Hippocampal formation (tissue), 2 donors: ENCODE results near the gene ALKBH5.

Experiments
- DNase-seq, 2 donors: peaks; one replicate each; lab custom pipeline; 2025; lab: John Stamatoyannopoulos, UW

Gene ALKBH5

DNA sequence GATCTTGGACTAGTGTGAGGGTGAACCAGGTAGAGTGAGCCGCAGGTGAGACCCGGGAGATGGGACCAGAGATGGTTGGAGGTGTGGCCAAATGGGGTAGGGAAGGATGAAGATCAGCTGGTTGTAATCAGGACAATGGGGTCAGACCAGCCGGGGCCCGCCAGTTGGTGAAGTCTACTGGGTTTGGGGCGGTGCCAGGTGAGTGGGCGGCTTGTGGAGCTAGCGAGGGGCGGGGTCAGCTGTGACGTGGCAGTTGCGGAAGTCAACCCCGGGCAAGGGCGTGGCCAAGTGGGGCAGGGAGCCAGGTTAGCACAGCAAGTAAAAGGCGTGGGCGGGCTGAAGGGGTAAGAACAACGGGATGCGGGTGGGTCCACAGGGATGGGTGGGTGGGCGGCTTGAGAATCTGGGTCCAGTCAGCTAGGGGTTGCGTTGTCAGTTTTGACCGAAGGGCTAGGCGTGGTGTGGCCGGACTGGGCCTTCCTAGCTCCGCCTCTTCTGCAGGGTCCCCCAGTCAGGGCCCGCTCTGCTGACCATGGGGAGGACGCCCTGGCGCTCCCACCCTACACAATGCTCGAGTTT lies 25.5 kb upstream of the ALKBH5 start:
- peak in 1 of 2 donors; percentile 47 for DNase-seq

- DNase-seq = no peak
Observed at GRCh38 chr17:18159551-18160120, 24.0 kb upstream of the ALKBH5 start.

- no peak for DNase-seq
Observed at GRCh38 chr17:18160128-18160856, 23.3 kb upstream of the ALKBH5 start.

- no peak for DNase-seq
Observed at GRCh38 chr17:18161207-18162145, 22.2 kb upstream of the ALKBH5 start.

- no peak for DNase-seq
Observed at GRCh38 chr17:18163547-18163946, 20.1 kb upstream of the ALKBH5 start.

- DNase-seq = no peak
Observed at GRCh38 chr17:18166894-18167293, 16.7 kb upstream of the ALKBH5 start.

DNA sequence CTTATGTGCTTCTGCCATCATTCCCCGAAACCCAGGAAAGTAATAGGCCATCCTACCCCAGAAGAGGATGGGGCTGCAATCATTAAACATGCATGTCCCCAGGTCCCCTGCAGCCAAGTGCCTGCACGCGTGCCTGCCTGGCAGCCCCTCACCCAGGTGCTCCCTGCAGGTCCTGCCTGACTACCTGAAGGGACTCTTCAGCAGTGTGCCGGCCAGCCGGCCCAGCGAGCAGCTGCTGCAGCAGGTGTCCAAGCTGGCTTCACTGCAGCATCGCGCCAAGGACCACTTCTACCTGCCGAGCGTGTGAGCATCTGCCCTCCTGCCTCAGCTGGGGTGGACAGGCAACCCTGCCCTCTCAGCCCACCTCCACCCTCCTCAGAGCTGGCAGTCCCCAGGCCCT lies 16.2 kb upstream of the ALKBH5 start:
- DNase-seq = no peak

DNA sequence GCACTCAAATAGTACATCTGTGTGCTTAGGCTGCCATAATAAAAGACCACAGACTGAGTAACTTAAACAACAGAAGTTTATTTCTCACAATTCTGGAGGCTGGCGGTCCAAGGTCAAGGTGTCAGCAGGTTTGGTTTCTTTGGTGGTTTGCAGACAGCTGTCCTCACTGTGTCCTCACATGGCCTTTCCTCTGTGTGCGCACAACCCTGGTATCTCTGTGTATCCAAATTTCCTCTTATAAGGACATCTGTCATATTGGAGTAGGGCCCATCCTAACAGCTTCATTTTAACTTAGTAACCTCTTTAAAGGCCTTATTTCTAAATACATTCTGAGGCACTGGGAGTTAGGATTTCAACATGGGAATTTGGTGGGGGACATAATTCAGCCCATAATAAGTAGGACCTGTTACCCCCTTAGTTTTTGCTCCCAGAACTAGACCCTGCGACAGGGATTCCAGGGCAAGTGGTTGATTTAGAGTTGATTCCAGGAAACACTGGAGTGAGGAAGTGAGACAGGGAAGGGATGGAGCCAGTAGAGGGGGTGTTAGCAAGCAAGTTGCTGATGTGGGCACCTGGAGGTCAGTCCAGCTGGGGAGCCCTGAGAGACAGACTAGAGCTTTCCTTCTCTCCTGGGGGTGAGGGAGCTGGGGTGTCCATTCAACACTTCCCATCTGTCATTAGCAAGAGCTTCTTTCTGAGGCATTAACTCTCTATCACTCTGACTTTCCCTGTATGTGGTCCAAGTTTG lies 10.9 kb upstream of the ALKBH5 start:
- no peak for DNase-seq

- no peak for DNase-seq
Observed at GRCh38 chr17:18173740-18174139, 9.9 kb upstream of the ALKBH5 start.

DNA sequence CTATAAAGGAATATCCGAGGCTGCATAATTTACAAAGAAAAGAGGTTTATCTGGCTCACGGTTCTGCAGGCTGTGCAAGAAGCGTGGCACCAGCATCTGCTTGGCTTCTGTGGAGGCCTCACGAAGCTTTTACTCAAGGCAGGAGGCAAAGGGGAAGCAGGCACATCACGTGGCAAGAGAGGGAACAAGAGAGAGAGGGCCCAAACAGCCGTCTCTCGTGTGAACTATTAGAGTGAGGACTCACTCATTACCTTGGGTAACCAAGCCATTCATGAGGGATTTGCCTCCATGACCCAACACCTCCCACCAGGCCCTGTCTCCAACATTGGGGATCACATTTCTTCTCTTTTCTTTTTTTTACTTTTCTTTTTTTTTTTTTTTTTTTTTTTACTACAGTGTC lies 7.5 kb upstream of the ALKBH5 start:
- peak in 1 of 2 donors; percentile 16 for DNase-seq

DNA sequence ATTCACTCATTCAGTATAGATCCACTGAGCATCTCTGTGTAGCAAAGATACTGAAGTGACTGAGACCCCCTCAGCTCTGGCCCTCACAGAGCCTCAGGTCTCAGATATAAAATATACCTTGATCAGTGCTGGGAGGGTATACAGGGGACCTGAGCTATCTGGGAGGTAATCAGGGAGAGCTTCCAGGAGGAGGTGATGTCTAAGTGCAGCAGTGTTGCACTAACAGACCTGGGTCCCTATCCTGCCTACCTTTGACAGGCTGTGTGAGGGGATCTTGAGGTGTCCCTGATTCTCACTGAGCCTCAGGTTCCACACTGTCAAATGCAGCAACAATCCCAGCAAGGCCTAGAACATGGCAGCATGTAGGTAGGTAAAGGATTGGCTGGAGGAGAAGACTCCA lies 6.5 kb upstream of the ALKBH5 start:
- no peak for DNase-seq

DNA sequence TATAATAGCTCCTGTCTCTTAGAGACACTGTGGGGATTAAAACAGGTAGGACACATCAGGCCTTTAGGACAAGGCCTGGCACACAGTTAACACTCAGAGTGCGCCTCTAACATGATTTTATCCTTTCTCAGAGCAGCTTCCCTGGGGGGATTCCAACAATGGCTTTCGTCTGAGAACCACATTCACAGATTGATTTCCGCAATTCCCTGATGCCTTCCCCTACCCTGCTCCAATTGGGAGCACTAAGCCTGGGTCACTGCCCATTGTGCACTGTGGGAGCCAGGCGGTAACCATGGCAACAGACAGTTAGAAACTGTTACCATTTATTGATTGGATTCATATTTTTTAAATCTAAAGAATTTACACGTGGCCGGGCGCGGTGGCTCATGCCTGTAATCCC lies 5.9 kb upstream of the ALKBH5 start:
- no peak for DNase-seq

DNA sequence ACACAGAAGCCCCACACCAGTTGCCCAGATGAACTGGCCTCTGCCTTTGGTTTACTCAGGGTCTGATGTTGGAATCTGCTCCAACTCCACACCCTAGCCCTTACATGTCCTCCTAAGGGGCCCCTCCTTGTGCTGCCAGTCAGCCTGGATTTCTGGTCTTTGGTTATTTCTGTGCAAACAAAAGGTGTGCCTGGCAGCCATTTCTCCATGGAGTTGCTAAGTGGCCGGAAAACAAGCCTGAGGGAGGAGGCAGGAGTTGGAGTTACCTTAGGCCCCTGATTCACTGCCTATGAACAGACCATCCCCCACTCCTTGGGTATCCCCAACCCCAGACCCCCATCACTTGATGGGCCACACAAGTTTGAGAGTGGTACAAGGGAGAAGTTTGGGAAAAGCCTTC lies 4.4 kb upstream of the ALKBH5 start:
- DNase-seq = no peak

- no peak for DNase-seq
Observed at GRCh38 chr17:18179804-18180203, 3.8 kb upstream of the ALKBH5 start.

DNA sequence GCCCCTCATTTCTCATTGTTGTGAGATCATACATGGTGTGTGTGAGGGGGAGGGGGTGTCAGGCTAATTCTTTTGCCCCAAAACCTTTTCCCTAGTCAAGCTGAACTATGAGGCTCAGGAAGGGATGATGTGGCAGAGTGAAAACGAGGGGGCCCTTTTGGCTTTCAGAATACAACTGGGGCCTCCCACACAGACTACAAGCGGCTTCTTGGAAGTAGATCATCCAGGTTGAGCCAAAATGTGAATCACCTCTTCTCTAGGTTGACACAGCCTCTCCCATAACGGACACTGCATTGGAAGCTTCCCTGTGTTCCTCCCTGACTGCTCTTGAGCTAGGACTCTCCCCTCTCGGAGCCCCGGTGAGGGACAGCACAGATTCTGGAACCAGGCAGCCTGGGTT lies 2.3 kb upstream of the ALKBH5 start:
- DNase-seq = no peak

DNA sequence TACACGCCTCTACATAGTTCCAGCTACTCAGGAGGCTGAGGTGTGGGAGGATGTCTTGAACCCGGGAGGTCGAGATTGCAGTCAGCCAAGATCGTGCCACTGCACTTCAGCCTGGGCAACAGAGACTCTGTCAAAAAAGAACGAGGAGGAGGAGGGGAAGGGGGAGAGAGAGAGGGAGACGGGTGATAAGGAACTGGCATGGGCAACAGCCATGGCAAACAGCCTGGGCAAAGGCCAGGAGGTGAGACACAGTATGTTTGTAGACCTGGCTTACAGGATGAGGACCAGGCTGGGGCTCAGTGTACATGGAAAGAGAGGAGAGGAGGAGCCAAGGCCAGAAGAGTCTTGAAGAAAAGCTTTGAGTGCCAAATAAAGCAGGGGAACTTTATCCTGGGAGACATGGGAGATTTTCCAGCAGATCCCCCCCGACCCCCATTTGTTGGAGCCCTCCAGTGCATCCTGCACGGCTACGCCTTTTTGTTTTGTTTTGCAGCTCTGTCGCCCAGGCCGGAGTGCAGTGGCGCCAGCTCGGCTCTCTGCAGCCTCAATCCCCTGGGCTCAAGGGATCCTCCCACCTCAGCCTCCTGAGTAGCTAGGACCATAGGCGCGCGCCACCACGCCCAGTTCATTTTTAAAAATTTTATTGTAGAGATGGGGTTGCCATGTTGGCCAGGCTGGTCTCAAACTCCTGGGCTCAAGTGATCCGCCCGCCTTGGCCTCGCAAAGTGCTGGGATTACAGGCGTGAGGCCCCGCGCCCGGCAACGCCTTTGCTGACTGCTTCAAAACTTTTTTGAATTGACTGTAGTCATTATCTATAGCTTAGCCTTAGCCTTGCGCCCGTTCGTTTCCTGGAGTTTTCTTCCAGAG lies 1.3 kb upstream of the ALKBH5 start:
- no peak for DNase-seq

DNA sequence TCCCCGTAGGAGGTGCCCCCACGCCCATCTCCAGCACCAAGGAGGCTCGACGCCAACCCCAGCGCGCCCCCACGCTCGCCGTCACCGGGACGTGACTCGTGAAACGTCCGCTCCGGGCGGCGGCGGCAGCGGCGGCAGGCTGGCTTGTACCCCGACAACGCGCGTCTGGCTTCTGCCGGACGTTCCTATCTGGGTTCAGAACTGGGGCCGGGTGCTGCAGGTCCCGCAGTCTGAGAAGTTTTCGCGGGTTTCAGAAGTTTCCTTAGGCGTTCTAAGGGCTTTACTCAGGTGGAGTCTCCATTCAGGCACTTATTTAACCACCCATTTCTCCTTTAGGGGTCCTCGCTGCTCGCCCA lies 672 bp upstream of the ALKBH5 start:
- DNase-seq = peak in 1 of 2 donors; percentile 83

DNA sequence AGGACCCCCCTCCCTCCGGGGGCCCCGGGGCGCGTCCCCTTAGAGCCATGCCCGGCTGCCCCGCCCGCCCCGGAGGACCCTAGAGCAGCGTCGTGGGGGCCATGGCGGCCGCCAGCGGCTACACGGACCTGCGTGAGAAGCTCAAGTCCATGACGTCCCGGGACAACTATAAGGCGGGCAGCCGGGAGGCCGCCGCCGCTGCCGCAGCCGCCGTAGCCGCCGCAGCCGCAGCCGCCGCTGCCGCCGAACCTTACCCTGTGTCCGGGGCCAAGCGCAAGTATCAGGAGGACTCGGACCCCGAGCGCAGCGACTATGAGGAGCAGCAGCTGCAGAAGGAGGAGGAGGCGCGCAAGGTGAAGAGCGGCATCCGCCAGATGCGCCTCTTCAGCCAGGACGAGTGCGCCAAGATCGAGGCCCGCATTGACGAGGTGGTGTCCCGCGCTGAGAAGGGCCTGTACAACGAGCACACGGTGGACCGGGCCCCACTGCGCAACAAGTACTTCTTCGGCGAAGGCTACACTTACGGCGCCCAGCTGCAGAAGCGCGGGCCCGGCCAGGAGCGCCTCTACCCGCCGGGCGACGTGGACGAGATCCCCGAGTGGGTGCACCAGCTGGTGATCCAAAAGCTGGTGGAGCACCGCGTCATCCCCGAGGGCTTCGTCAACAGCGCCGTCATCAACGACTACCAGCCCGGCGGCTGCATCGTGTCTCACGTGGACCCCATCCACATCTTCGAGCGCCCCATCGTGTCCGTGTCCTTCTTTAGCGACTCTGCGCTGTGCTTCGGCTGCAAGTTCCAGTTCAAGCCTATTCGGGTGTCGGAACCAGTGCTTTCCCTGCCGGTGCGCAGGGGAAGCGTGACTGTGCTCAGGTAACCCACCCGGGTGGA lies 759 bp downstream of the ALKBH5 start:
- no peak for DNase-seq

DNA sequence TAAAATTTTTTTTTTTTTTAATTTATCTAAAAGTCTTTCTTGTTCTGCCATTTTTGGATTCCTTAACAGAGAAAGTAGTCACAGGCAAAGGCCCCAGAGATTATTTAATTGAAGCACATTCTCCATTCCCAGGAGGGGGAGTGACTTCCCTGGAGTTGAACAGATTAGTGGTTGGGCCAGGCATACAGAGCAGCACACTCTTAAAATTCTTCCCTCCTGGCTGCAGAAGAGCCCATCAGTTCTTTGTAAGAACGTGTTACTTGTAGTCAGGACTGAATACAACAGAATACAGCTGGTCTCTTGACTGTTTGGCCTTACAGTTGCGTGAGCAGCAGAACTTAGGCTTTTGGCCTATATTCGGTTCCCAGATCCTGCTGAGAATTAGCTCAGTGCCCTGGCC lies 1.8 kb downstream of the ALKBH5 start:
- DNase-seq = peak in 1 of 2 donors; percentile 15
